ENCODE data around the gene VPS13A. TPM values are rescaled to one million over a fixed set of nuclear protein-coding genes. Genes with fewer than 3 reads are reported as not detected.
"Not testable (repeated sequence)": the region's sequence is repeated elsewhere in the genome, so short reads cannot be mapped to it uniquely, and the experiment has no call there.

Gene VPS13A
- total and polyA plus RNA-seq, 4 donors: 2.4 to 45.1 (median 22.6) TPM

- TF ChIP-seq, protein P1, sequence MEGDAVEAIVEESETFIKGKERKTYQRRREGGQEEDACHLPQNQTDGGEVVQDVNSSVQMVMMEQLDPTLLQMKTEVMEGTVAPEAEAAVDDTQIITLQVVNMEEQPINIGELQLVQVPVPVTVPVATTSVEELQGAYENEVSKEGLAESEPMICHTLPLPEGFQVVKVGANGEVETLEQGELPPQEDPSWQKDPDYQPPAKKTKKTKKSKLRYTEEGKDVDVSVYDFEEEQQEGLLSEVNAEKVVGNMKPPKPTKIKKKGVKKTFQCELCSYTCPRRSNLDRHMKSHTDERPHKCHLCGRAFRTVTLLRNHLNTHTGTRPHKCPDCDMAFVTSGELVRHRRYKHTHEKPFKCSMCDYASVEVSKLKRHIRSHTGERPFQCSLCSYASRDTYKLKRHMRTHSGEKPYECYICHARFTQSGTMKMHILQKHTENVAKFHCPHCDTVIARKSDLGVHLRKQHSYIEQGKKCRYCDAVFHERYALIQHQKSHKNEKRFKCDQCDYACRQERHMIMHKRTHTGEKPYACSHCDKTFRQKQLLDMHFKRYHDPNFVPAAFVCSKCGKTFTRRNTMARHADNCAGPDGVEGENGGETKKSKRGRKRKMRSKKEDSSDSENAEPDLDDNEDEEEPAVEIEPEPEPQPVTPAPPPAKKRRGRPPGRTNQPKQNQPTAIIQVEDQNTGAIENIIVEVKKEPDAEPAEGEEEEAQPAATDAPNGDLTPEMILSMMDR (IDR thresholded peaks at IDR 0.05; ENCODE audit: low read depth, low read length, missing input control): no peak
- TF ChIP-seq NR2F2 (IDR thresholded peaks at IDR 0.05): no peak
- TF ChIP-seq RAD21 (IDR thresholded peaks at IDR 0.05): no peak
- TF ChIP-seq TAF1 (conservative IDR thresholded peaks at IDR 0.05): no peak
- no peak for TF ChIP-seq RXRA (IDR thresholded peaks at IDR 0.05)
- TF ChIP-seq HNF4G (IDR thresholded peaks at IDR 0.05): no peak
- TF ChIP-seq MAX (IDR thresholded peaks at IDR 0.05): no peak
These were observed 215.0 kb downstream of the VPS13A start (continued) for GRCh38 chr9:77392328-77392727.

GRCh38 chr9:77398581-77398980, 221.2 kb downstream of the VPS13A start:
- not testable (repeated sequence) for H3K4me1 ChIP-seq (ENCODE audit: control insufficient read depth in 4 of 4, insufficient read depth in 4 of 4, low read length in 3 of 4); H3K36me3 ChIP-seq (ENCODE audit: control insufficient read depth in 4 of 4, insufficient read depth in 3 of 4, low read depth in 1 of 4, low read length in 3 of 4); DNase-seq (ENCODE audit: low spot score); H3K9ac ChIP-seq (ENCODE audit: low read depth in 1 of 2, low read length in 2 of 2); H3K4me3 ChIP-seq (ENCODE audit: low read depth in 1 of 3, low read length in 3 of 3); H3K9me3 ChIP-seq (ENCODE audit: control insufficient read depth in 4 of 4, low read length in 3 of 4); H3K27me3 ChIP-seq (ENCODE audit: control insufficient read depth in 4 of 4, insufficient read depth in 4 of 4, low read length in 3 of 4); H3K27ac ChIP-seq (ENCODE audit: low read depth in 1 of 2, low read length in 2 of 2)
- WGBS: 96% methylated on average over 9 of the region's 9 CpGs

DNA sequence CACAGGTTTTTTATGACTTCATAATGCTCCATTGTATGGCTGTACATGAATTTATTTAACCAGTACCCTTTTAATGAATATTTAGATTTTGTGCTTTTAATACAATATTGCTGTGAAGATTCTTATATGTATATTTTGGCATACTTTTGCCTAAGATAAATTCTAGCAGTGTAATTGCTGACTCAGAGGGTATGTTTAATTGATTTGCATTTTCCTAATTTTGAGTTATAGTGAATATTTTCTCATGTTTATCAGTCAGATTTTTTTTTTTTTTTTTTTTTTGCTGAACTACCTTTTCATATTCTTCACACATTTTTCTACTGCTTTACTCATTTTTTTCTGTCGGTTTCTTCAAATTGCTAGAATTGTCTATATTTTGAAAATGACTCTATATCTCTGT, 222.6 kb downstream of the VPS13A start:
- no peaks in the 10 kb centered on the region for H3K9me3 ChIP-seq (ENCODE audit: control insufficient read depth in 4 of 4, low read length in 3 of 4)
- no peaks in the 10 kb centered on the region for H3K4me1 ChIP-seq (ENCODE audit: control insufficient read depth in 4 of 4, insufficient read depth in 4 of 4, low read length in 3 of 4)
- no peaks in the 10 kb centered on the region for H3K27me3 ChIP-seq (ENCODE audit: control insufficient read depth in 4 of 4, insufficient read depth in 4 of 4, low read length in 3 of 4)
- TF ChIP-seq, protein P1 (IDR thresholded peaks at IDR 0.05; ENCODE audit: low read depth, low read length, missing input control): no peak
- TF ChIP-seq HNF4G (IDR thresholded peaks at IDR 0.05) (no peak), NR2F2 (IDR thresholded peaks at IDR 0.05) (no peak), RAD21 (IDR thresholded peaks at IDR 0.05) (no peak), EGR1 (IDR thresholded peaks at IDR 0.05; ENCODE audit: low read depth in 2 of 2) (no peak)
- 97% methylated on average over 1 of the region's 1 CpG for WGBS
- no peak overlapping the region for H3K9ac ChIP-seq (ENCODE audit: low read depth in 1 of 2, low read length in 2 of 2)
- peaks cover 0 to 3% (median 0%) of the 10 kb centered on the region in 4 donors for H3K36me3 ChIP-seq (ENCODE audit: control insufficient read depth in 4 of 4, insufficient read depth in 3 of 4, low read depth in 1 of 4, low read length in 3 of 4)
- H3K4me3 ChIP-seq (ENCODE audit: low read depth in 1 of 3, low read length in 3 of 3): no peak overlapping the region
- DNase-seq (ENCODE audit: low spot score): no peak
- no peak overlapping the region for H3K27ac ChIP-seq (ENCODE audit: low read depth in 1 of 2, low read length in 2 of 2)

DNA sequence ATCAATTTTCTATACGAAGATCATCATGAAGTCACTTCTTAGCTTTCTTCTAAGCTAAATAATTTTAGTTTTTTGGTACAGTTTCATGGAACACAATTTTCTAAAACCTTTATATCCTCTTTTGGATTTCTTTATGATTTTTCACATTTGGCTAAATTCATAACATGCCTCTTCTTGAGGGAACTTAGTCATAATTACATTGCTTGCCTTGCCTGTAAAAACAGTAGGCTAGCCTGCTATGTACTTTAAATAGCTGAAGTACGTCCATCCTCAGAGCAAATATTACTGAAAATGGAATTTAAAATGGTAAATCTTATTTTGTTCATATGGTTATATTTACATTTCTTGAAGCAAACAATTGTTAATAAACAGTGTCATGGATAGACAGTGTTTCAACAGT, 225.0 kb downstream of the VPS13A start:
- 91% methylated on average over 2 of the region's 2 CpGs for WGBS
- no peaks in the 10 kb centered on the region for H3K9me3 ChIP-seq (ENCODE audit: control insufficient read depth in 4 of 4, low read length in 3 of 4)
- no peaks in the 10 kb centered on the region for H3K4me1 ChIP-seq (ENCODE audit: control insufficient read depth in 4 of 4, insufficient read depth in 4 of 4, low read length in 3 of 4)
- H3K27me3 ChIP-seq (ENCODE audit: control insufficient read depth in 4 of 4, insufficient read depth in 4 of 4, low read length in 3 of 4): no peaks in the 10 kb centered on the region
- H3K36me3 ChIP-seq (ENCODE audit: control insufficient read depth in 4 of 4, insufficient read depth in 3 of 4, low read depth in 1 of 4, low read length in 3 of 4): peaks cover 0 to 9% (median 0%) of the 10 kb centered on the region in 4 donors
- TF ChIP-seq GABPA (IDR thresholded peaks at IDR 0.05 in 1 of 2, conservative IDR thresholded peaks at IDR 0.05 in 1 of 2): no peak
- TF ChIP-seq ZBTB33 (IDR thresholded peaks at IDR 0.05): no peak
- TF ChIP-seq HNF4G (IDR thresholded peaks at IDR 0.05): no peak
- no peak for TF ChIP-seq EGR1 (IDR thresholded peaks at IDR 0.05; ENCODE audit: low read depth in 2 of 2)
- no peak for TF ChIP-seq ATF3 (IDR thresholded peaks at IDR 0.05)
- TF ChIP-seq NR2F2 (IDR thresholded peaks at IDR 0.05): no peak
- TF ChIP-seq JUND (IDR thresholded peaks at IDR 0.05): no peak
- no peak for TF ChIP-seq RXRA (IDR thresholded peaks at IDR 0.05)
- TF ChIP-seq TAF1 (conservative IDR thresholded peaks at IDR 0.05): no peak
- TF ChIP-seq, protein P1 (IDR thresholded peaks at IDR 0.05; ENCODE audit: low read depth, low read length, missing input control): no peak
- no peak for TF ChIP-seq RAD21 (IDR thresholded peaks at IDR 0.05)
- no peak for TF ChIP-seq HNF4A (conservative IDR thresholded peaks at IDR 0.05)
- H3K9ac ChIP-seq (ENCODE audit: low read depth in 1 of 2, low read length in 2 of 2): no peak overlapping the region
- DNase-seq (ENCODE audit: low spot score): no peak
- H3K27ac ChIP-seq (ENCODE audit: low read depth in 1 of 2, low read length in 2 of 2): no peak overlapping the region
- H3K4me3 ChIP-seq (ENCODE audit: low read depth in 1 of 3, low read length in 3 of 3): no peak overlapping the region

Data from liver (tissue), 9 donors.